ENCODE results near the gene AEBP1. TPM values are rescaled to one million over a fixed set of nuclear protein-coding genes. Genes with fewer than 3 reads are reported as not detected.

Gene AEBP1
- total RNA-seq, 1 donor from 2014 or later, result 94.3 TPM

- TF ChIP-seq, protein P1, sequence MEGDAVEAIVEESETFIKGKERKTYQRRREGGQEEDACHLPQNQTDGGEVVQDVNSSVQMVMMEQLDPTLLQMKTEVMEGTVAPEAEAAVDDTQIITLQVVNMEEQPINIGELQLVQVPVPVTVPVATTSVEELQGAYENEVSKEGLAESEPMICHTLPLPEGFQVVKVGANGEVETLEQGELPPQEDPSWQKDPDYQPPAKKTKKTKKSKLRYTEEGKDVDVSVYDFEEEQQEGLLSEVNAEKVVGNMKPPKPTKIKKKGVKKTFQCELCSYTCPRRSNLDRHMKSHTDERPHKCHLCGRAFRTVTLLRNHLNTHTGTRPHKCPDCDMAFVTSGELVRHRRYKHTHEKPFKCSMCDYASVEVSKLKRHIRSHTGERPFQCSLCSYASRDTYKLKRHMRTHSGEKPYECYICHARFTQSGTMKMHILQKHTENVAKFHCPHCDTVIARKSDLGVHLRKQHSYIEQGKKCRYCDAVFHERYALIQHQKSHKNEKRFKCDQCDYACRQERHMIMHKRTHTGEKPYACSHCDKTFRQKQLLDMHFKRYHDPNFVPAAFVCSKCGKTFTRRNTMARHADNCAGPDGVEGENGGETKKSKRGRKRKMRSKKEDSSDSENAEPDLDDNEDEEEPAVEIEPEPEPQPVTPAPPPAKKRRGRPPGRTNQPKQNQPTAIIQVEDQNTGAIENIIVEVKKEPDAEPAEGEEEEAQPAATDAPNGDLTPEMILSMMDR (IDR thresholded peaks at IDR 0.05; ENCODE audit: unreplicated experiment), result no peak
- Mint-ChIP-seq H3K27me3 (ENCODE audit: low read depth) (no peaks in the 10 kb centered on the region), H3K4me1 (no peaks in the 10 kb centered on the region), H3K9me3 (no peaks in the 10 kb centered on the region), H3K27ac (no peak overlapping the region), H3K36me3 (no peaks in the 10 kb centered on the region), H3K4me3 (no peak overlapping the region)
- DNase-seq (ENCODE audit: low spot score in 2 of 2, unreplicated experiment in 2 of 2), result no peak
These were observed 53.3 kb downstream of the AEBP1 start for GRCh38 chr7:44157116-44158080.

DNA sequence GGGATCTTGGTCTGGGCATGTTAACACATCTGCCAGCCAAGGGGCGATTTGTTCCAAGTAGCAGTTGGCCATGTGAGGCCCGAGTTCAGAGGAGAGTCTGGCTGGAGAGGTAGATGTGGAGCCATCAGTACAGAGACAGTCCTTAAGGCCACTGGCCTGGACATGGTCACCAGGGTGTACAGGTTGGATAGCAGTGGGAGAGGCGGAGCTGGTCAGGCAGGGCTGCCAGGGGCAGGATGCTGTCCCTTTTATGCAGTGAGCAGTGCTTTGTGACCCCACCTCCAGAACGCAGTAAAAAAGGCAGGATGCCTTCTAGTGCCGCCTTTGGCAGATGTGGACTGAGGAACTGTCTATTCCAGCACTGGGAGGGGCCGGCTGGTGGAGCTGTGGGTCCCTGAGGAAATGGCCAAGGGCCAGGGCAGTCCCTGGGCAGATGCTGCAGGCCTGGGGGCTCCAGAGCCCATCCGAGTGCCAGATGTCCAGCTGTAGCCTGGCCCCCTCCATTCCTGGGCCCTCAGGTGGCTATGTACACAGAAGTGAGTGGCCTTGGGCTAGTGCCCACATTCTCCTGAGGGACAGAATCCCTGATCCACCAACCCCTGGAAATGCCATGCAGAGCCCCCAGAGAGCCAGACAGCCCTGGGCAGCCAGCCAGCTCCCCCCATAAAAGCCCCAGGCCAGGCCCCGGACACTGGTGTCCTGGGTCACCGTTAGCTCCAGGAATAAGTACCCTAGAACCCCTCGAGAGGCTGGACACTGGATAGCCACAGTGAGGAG is 54.1 kb downstream of the AEBP1 start:
- DNase-seq (ENCODE audit: low spot score in 2 of 2, unreplicated experiment in 2 of 2), result no peak
- TF ChIP-seq, protein P1 (IDR thresholded peaks at IDR 0.05; ENCODE audit: unreplicated experiment), result no peak
- no peaks in the 10 kb centered on the region for H3K9me3 Mint-ChIP-seq

DNA sequence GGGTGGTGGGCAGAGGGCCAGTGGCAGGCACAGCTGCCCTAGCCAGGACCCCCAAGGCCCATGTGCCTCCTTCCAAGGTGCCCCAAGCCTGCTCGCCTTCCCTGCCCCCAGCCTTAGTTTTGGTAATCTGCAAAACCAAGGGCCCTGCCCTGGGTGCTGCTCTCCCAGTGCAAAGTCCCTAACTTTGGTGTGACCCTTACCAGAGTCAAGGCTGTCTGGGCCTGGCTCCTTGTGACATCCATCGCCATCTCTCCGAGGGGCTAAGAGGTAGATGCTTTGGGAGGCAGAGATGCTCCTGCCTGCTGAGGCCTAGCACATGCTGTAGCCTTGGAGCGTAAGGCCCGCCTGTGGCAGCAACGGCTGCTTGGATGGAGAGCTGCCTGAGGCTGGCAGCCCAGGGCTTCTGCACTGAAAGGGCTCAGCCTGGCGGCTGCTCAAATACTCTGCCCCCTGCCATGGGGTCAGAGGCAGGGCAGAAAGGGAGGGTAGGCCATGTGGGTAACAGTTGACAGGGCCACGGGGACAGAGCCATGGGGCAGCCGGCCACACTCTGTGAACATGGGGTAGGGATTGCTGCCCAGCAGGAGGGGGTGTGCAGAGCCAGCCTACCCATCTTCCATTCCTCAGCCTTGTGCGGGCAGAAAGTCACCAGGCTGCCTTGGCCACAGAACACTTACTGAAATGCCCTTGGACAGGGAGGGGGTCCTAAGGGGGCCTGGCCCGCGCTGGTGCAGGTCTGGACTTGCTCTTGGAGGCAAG is 54.9 kb downstream of the AEBP1 start:
- no peak for DNase-seq (ENCODE audit: low spot score in 2 of 2, unreplicated experiment in 2 of 2)
- Mint-ChIP-seq H3K36me3 (no peaks in the 10 kb centered on the region), H3K4me3 (no peak overlapping the region), H3K27ac (no peak overlapping the region), H3K9me3 (peaks cover 2% of the 10 kb centered on the region), H3K4me1 (peaks cover 13% of the 10 kb centered on the region), H3K27me3 (ENCODE audit: low read depth) (no peaks in the 10 kb centered on the region)
- TF ChIP-seq, protein P1 (IDR thresholded peaks at IDR 0.05; ENCODE audit: unreplicated experiment), result no peak

More for the DNA sequence above, 54.1 kb downstream of the AEBP1 start:
- Mint-ChIP-seq H3K27me3 (ENCODE audit: low read depth) (no peaks in the 10 kb centered on the region), H3K4me1 (peaks cover 6% of the 10 kb centered on the region), H3K36me3 (no peaks in the 10 kb centered on the region), H3K4me3 (no peak overlapping the region), H3K27ac (no peak overlapping the region)

DNA sequence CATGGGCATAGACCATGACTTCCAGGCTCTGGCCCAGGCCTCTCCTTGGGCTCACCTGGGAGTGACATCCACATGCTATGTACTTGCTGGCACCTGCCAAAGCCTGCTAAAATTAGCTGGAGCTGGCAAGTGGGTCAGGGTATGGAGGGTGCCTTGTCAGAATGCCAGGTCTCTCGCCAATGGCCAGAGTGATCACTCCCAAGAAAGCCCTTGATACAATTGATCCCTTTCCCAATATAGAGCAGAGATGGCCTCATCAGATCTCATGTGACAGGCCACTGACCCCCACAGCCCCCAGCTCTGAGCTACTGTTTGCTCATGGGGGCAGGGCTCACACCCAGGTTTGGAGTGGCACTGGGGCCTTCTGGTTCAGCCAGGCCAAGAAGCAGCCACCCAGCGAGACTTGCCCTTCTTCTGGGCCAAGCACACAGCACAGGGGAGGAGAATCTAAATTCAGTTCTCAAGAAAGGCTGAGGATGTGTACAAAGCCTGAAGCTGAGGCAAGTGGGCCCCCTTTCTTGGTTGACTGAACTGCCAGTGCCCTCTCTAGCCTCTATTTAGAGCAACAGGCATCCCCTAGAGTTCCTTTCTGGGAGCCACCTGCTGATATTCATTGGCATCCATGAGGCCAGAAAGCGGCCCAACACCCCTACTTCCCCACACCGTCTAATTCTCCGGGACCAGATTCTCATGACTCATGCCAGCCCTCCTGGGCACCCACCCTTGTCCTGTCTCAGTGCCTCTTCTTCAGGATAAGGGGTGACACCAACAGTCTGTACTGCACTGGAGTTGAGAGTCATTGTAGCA is 55.9 kb downstream of the AEBP1 start:
- TF ChIP-seq, protein P1 (IDR thresholded peaks at IDR 0.05; ENCODE audit: unreplicated experiment), result no peak
- H3K36me3 Mint-ChIP-seq, result no peaks in the 10 kb centered on the region

DNA sequence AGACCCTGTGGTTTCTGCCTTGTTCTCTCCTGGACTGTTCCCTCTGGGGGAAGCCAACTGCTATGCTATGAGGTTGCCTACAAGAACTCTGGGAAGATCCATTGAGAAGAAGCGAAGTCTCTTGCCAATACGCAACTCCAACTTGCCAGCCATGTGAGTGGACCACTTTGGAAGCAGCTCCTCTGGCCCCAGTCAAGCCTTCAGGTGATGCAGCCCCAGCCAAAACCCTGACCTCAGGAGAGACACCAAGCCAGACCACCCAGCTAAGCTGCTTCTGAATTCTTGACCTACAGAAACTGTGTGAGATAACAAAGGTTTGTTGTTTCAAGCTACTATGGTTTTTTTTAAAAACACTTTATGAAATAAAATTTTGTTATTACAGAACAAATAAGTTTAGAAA is 57.2 kb downstream of the AEBP1 start:
- no peaks in the 10 kb centered on the region for H3K27me3 Mint-ChIP-seq (ENCODE audit: low read depth)
- peaks cover 10% of the 10 kb centered on the region for H3K9me3 Mint-ChIP-seq
- H3K4me3 Mint-ChIP-seq, result no peak overlapping the region

More for the DNA sequence above, 55.9 kb downstream of the AEBP1 start:
- H3K27me3 Mint-ChIP-seq (ENCODE audit: low read depth), result no peaks in the 10 kb centered on the region
- H3K4me1 Mint-ChIP-seq, result peaks cover 14% of the 10 kb centered on the region
- H3K9me3 Mint-ChIP-seq, result peaks cover 10% of the 10 kb centered on the region
- DNase-seq (ENCODE audit: low spot score in 2 of 2, unreplicated experiment in 2 of 2), result no peak
- no peak overlapping the region for H3K4me3 Mint-ChIP-seq
- H3K27ac Mint-ChIP-seq, result no peak overlapping the region

More for the DNA sequence above, 57.2 kb downstream of the AEBP1 start:
- H3K27ac Mint-ChIP-seq, result no peak overlapping the region
- TF ChIP-seq, protein P1 (IDR thresholded peaks at IDR 0.05; ENCODE audit: unreplicated experiment), result no peak
- H3K4me1 Mint-ChIP-seq, result peaks cover 14% of the 10 kb centered on the region
- DNase-seq (ENCODE audit: low spot score in 2 of 2, unreplicated experiment in 2 of 2), result no peak
- no peaks in the 10 kb centered on the region for H3K36me3 Mint-ChIP-seq

All from mesothelial cell of epicardium (in vitro differentiated cells).